H1 (cell line): ENCODE data around the gene MKNK2. TPM values are rescaled to one million over a fixed set of nuclear protein-coding genes. Genes with fewer than 3 reads are reported as not detected.

Experiments
- CTCF ChIA-PET: fragments of 300-600 bp; sonication (Branson Sonifier 250); formaldehyde crosslinking; loops from one replicate; lab custom pipeline; 2021; ENCODE audit not compliant: partially characterized antibody; lab: Charles Lee
- POLR2A ChIA-PET: fragments of 300-600 bp; sonication (Branson Sonifier 250); formaldehyde crosslinking; loops from one replicate; lab custom pipeline; 2021; ENCODE audit warnings: inconsistent platforms; ENCODE audit not compliant: partially characterized antibody; lab: Charles Lee
- DNase-seq, 2 experiments: peaks; one replicate each; pipeline versions ENCODE4 v3.0.0 to v3.0.0-alpha.2; 2010 to 2022; ENCODE audit warnings: low spot score in 2 of 2, low read depth in 1 of 2, mixed read lengths in 1 of 2
- FAIRE-seq: peaks from 2 replicates; lab custom pipeline; 2011; peaks lifted over from hg19 to GRCh38; lab: Jason Lieb, UNC
- H2AFZ ChIP-seq: 2 replicates; pipeline ENCODE4 v1.8.1; 2012; ENCODE audit warnings: low read length, inconsistent platforms
- H2AK5ac ChIP-seq: 2 replicates; pipeline ENCODE4 v1.6.1; 2013; ENCODE audit warnings: low read depth, low read length
- H2BK120ac ChIP-seq: replicated peaks from 2 replicates; pipeline ENCODE3; 2013; ENCODE audit warnings: low read depth, low read length, inconsistent platforms
- H2BK12ac ChIP-seq: 2 replicates; pipeline ENCODE4 v1.6.1; 2013; ENCODE audit warnings: low read depth, low read length
- H2BK15ac ChIP-seq: 2 replicates; pipeline ENCODE4 v1.6.1; 2013; ENCODE audit warnings: low read length
- H2BK20ac ChIP-seq: 2 replicates; pipeline ENCODE4 v1.6.1; 2013; ENCODE audit warnings: low read length
- H2BK5ac ChIP-seq: 2 replicates; pipeline ENCODE4 v1.6.1; 2013; ENCODE audit warnings: low read depth, low read length
- H3K14ac ChIP-seq: 2 replicates; pipeline ENCODE4 v1.6.1; 2013; ENCODE audit warnings: inconsistent platforms; ENCODE audit not compliant: insufficient read length
- H3K18ac ChIP-seq: 2 replicates; pipeline ENCODE4 v1.6.1; 2013; ENCODE audit warnings: low read length; ENCODE audit errors: extremely low read depth
- H3K23ac ChIP-seq: 2 replicates; pipeline ENCODE4 v1.6.1; 2013; ENCODE audit warnings: inconsistent platforms; ENCODE audit not compliant: insufficient read length
- H3K23me2 ChIP-seq: 2 replicates; pipeline ENCODE4 v1.6.1; 2013; ENCODE audit warnings: low read depth, low read length
- H3K27ac ChIP-seq: 2 replicates; pipeline ENCODE4 v1.6.1; 2011; ENCODE audit warnings: low read depth, low read length, inconsistent platforms
- H3K27me3 ChIP-seq, 4 experiments: replicated peaks in 1 of 4; 1 replicate in 1 of 4; 2 replicates in 3 of 4; pipeline versions ENCODE4 v1.6.1 to v1.8.1; 2011 to 2013; ENCODE audit warnings: low read length in 3 of 4, mild to moderate bottlenecking in 3 of 4, inconsistent platforms in 2 of 4, mixed read lengths in 2 of 4, moderate library complexity in 1 of 4; ENCODE audit not compliant: control insufficient read depth in 3 of 4, insufficient read depth in 3 of 4; ENCODE audit errors: extremely low read depth in 1 of 4
- H3K36me3 ChIP-seq, 4 experiments: 2 replicates each; pipeline versions ENCODE4 v1.6.1 to v1.8.1; 2011 to 2013; ENCODE audit warnings: mild to moderate bottlenecking in 4 of 4, low read length in 3 of 4, moderate library complexity in 2 of 4, control low read depth in 1 of 4, inconsistent platforms in 1 of 4; ENCODE audit not compliant: insufficient read depth in 4 of 4, control insufficient read depth in 2 of 4
- H3K4ac ChIP-seq: replicated peaks from 2 replicates; pipeline ENCODE3; 2013; ENCODE audit warnings: low read length, low read depth, mixed read lengths, inconsistent platforms; ENCODE audit not compliant: insufficient read length
- H3K4me1 ChIP-seq, 4 experiments: replicated peaks in 1 of 4; 1 replicate in 1 of 4; 2 replicates in 3 of 4; pipeline versions ENCODE4 v1.6.1 to v1.8.1; 2011 to 2013; ENCODE audit warnings: low read length in 3 of 4, inconsistent platforms in 2 of 4, mixed read lengths in 1 of 4; ENCODE audit not compliant: insufficient read depth in 4 of 4, control insufficient read depth in 3 of 4
- H3K4me2 ChIP-seq, 2 experiments: 2 replicates each; pipeline versions ENCODE4 v1.6.1 to v1.8.1; 2011 to 2013; ENCODE audit warnings: low read depth in 2 of 2, low read length in 2 of 2, control low read depth in 1 of 2, inconsistent platforms in 1 of 2, mild to moderate bottlenecking in 1 of 2; ENCODE audit not compliant: insufficient read depth in 1 of 2
- H3K4me3 ChIP-seq, 4 experiments: fragments of 200-600, 300-600 bp in 1 of 4; sonication (generic), shearing (Covaris generic), sonication (Bioruptor Twin) in 1 of 4; 2 replicates each; pipeline versions ENCODE4 v1.5.1 to v1.8.1; 2011 to 2016; ENCODE audit warnings: low read length in 4 of 4, low read depth in 3 of 4, control low read depth in 2 of 4, inconsistent platforms in 2 of 4, mild to moderate bottlenecking in 2 of 4, mixed read lengths in 1 of 4, moderate library complexity in 1 of 4; ENCODE audit not compliant: insufficient read depth in 2 of 4; ENCODE audit errors: extremely low read depth in 1 of 4
- H3K56ac ChIP-seq: replicated peaks from 2 replicates; pipeline ENCODE3; 2013; ENCODE audit warnings: low read depth, mild to moderate bottlenecking, mixed read lengths, low read length, inconsistent platforms; ENCODE audit not compliant: insufficient read length
- H3K79me1 ChIP-seq: 2 replicates; pipeline ENCODE4 v1.6.1; 2013; ENCODE audit warnings: low read depth, low read length, control low read depth
- H3K79me2 ChIP-seq, 2 experiments: 2 replicates each; pipeline versions ENCODE4 v1.6.1 to v1.8.1; 2012 to 2013; ENCODE audit warnings: low read length in 2 of 2, mild to moderate bottlenecking in 2 of 2, inconsistent platforms in 1 of 2; ENCODE audit not compliant: insufficient read depth in 2 of 2, control insufficient read depth in 1 of 2
- H3K9ac ChIP-seq, 4 experiments: replicated peaks in 1 of 4; 1 replicate in 1 of 4; 2 replicates in 3 of 4; pipeline versions ENCODE4 v1.6.1 to v1.8.1; 2011 to 2013; ENCODE audit warnings: low read depth in 3 of 4, low read length in 3 of 4, control low read depth in 2 of 4, mild to moderate bottlenecking in 2 of 4, moderate library complexity in 2 of 4, inconsistent platforms in 1 of 4; ENCODE audit errors: extremely low read depth in 1 of 4
- H3K9me3 ChIP-seq, 2 experiments: 2 replicates each; pipeline versions ENCODE4 v1.6.1 to v1.8.1; 2012 to 2013; ENCODE audit warnings: mild to moderate bottlenecking in 2 of 2, moderate library complexity in 2 of 2, control low read depth in 1 of 2, inconsistent platforms in 1 of 2, low read depth in 1 of 2, low read length in 1 of 2, mixed read lengths in 1 of 2; ENCODE audit not compliant: insufficient read depth in 2 of 2
- H4K20me1 ChIP-seq, 2 experiments: replicated peaks in 1 of 2; 2 replicates each; pipeline versions ENCODE3 to v1.8.1; 2011 to 2013; ENCODE audit warnings: inconsistent platforms in 2 of 2, low read length in 2 of 2, mild to moderate bottlenecking in 1 of 2; ENCODE audit not compliant: insufficient read depth in 2 of 2, control insufficient read depth in 1 of 2
- H4K5ac ChIP-seq: 2 replicates; pipeline ENCODE4 v1.6.1; 2013; ENCODE audit warnings: low read length, low read depth, mixed read lengths, inconsistent platforms; ENCODE audit not compliant: insufficient read length
- H4K8ac ChIP-seq: 2 replicates; pipeline ENCODE4 v1.8.0; 2013; ENCODE audit warnings: mild to moderate bottlenecking, moderate library complexity, low read length, inconsistent platforms; ENCODE audit not compliant: insufficient read depth; ENCODE audit errors: extremely low read depth
- H4K91ac ChIP-seq: replicated peaks from 2 replicates; pipeline ENCODE3; 2013; ENCODE audit warnings: low read length, mixed read lengths, inconsistent platforms; ENCODE audit not compliant: insufficient read length
- ATF3 ChIP-seq: IDR thresholded peaks from 2 replicates; pipeline ENCODE4 v1.6.1; 2011; ENCODE audit warnings: low read depth, mild to moderate bottlenecking, low read length; ENCODE audit not compliant: insufficient read depth
- EGR1 ChIP-seq: IDR thresholded peaks from 2 replicates; pipeline ENCODE4 v1.6.1; 2011; ENCODE audit warnings: low read depth, low read length, borderline replicate concordance
- GABPA ChIP-seq: IDR thresholded peaks from 2 replicates; pipeline ENCODE4 v1.6.1; 2011; ENCODE audit warnings: mild to moderate bottlenecking, low read length, moderate library complexity, borderline replicate concordance; ENCODE audit not compliant: insufficient read depth
- RBBP5 ChIP-seq: IDR thresholded peaks from 2 replicates; pipeline ENCODE4 v1.7.1; 2012; ENCODE audit warnings: low read depth, mild to moderate bottlenecking, inconsistent platforms, low read length, moderate library complexity, borderline replicate concordance
- YY1 ChIP-seq: IDR thresholded peaks from 2 replicates; pipeline ENCODE4 v1.6.1; 2011; ENCODE audit warnings: low read depth, mild to moderate bottlenecking, low read length
- WGBS, 2 experiments: shearing (Covaris generic) in 1 of 2; methylation state at CpG; one replicate each; pipeline versions ENCODE4 v1.1.6 to v1.1.7; 2013 to 2015; ENCODE audit warnings: low lambda C conversion rate in 2 of 2, mixed read lengths in 2 of 2, inconsistent platforms in 1 of 2, low coverage in 1 of 2, missing lambda C conversion rate in 1 of 2; ENCODE audit not compliant: insufficient replicate concordance in 2 of 2, insufficient coverage in 1 of 2, insufficient read length in 1 of 2; ENCODE audit errors: extremely low coverage in 1 of 2, missing lambda C conversion rate in 1 of 2; 5-methylcytosine and 5-hydroxymethylcytosine counted together
- polyA plus RNA-seq, 7 experiments: library from polyadenylated mRNA; depleted of rRNA in 3 of 7; stranded (reverse) in 5 of 7; unstranded in 2 of 7; fragments of >200 nt in 5 of 7; fragments of 200-250 nt in 2 of 7; gene quantifications; 1 replicate in 5 of 7; 2 replicates in 1 of 7; 4 replicates in 1 of 7; pipeline versions ENCODE4 v1.2.1 to v1.2.3, GENCODE V29; 2011 to 2013; ENCODE audit warnings: missing spikeins in 2 of 7, mixed read lengths in 2 of 7
- total RNA-seq: library from RNA; stranded (reverse); fragmentation: NEBNext Ultra II Directional; extraction: Animal tissue kit (Norgen Biotek cat#: 25700); gene quantifications from 2 replicates; pipeline ENCODE4 v1.2.1, GENCODE V29; 2021

Gene MKNK2
- total and polyA plus RNA-seq, 2 of the 8 experiments (the other 6 are each of a cell fraction or from before 2014, with no cell fraction given): 163 to 166 TPM

GRCh38 chr19:2014131-2014571 is 36.9 kb downstream of the MKNK2 start:
- CTCF ChIA-PET: no interaction called here
- no peak overlapping the region for H3K4ac ChIP-seq
- 67% methylated on average over 1 of the region's 5 CpGs; no CpG with 5 or more reads in 1 of the 2 experiments for WGBS, 2 experiments
- H2BK12ac ChIP-seq: no peak overlapping the region
- H3K79me1 ChIP-seq: peaks cover 4% of the 10 kb centered on the region; the same call in 1 of the 2 replicates
- no peak overlapping the region for H3K56ac ChIP-seq
- H4K5ac ChIP-seq: no peak overlapping the region
- no peak overlapping the region for H2AFZ ChIP-seq
- peaks cover 7% of the 10 kb centered on the region; the same call in 1 of the 2 replicates for H3K23me2 ChIP-seq
- H3K9me3 ChIP-seq: no peaks in the 10 kb centered on the region; a peak in 1 of 4 replicates
- H3K27ac ChIP-seq: no peak overlapping the region
- no peak for TF ChIP-seq EGR1
- no peak for TF ChIP-seq YY1
- no peak for TF ChIP-seq RBBP5
- TF ChIP-seq ATF3: no peak
- no peak for TF ChIP-seq GABPA
- TF ChIP-seq, all 59 proteins: peak for 0
- Histone ChIP-seq H4K20me1 (peaks cover 10 to 16% of the 10 kb centered on the region in 2 experiments), H3K27me3 (no peaks in the 10 kb centered on the region), H3K14ac (no peak overlapping the region), H3K4me2 (peak overlapping the region; percentile 80 to 85; a peak in 3 of 4 replicates), H2BK20ac (no peak overlapping the region), H4K91ac (no peak overlapping the region), H3K79me2 (no peaks in the 10 kb centered on the region; a peak in 1 of 4 replicates), H2AK5ac (no peak overlapping the region), H2BK5ac (no peak overlapping the region), H3K36me3 (no peaks in the 10 kb centered on the region; a peak in 1 of 8 replicates), H3K4me1 (peaks cover 0 to 15% (median 4%) of the 10 kb centered on the region in 4 experiments; a peak in 5 of 7 replicates), H4K8ac (peak overlapping the region; percentile 71), H3K9ac (no peak overlapping the region), H2BK120ac (no peak overlapping the region), H3K4me3 (peak overlapping the region in 1 of 4 experiments; percentile 70; a peak in 1 of 8 replicates), H3K18ac (no peak overlapping the region), H3K23ac (no peak overlapping the region), H2BK15ac (no peak overlapping the region)
- DNase-seq (no peak), FAIRE-seq (no peak)
- POLR2A ChIA-PET: no interaction called here
